Spleen (tissue), 7 donors: ENCODE measurements around the gene FGF21.

Experiments
- POLR2AphosphoS5 ChIP-seq, 3 donors: sonication (generic); formaldehyde crosslinking; IDR thresholded peaks; one replicate each; pipeline ENCODE4 v1.5.1; 2017; ENCODE audit warnings: antibody characterized with exemption in 3 of 3
- TF ChIP-seq, protein P1 (sequence below), 11 experiments: fragments of 200-600 bp in 7 of 11; fragments of 450-650 bp in 4 of 11; sonication (generic) in 4 of 11; IDR thresholded peaks in 8 of 11; conservative IDR thresholded peaks in 3 of 11; 1 replicate in 7 of 11; 2 replicates in 4 of 11; pipeline versions ENCODE4 v1.4.0 to v1.8.0; 2016 to 2021; ENCODE audit warnings: antibody characterized with exemption in 11 of 11, inconsistent platforms in 4 of 11, mild to moderate bottlenecking in 1 of 11
- donor health status: DM: no; HTN: no; CAD: no; lungs with moderate emphysema.
- donor health status: DM: no; HTN: no; CAD: no.
- donor health status: DM: no; HTN: no; CAD: no.

GRCh38 chr19:48740164-48740972, 15.0 kb upstream of the FGF21 start, which contains the start of gene RASIP1:
- TF ChIP-seq, protein P1, sequence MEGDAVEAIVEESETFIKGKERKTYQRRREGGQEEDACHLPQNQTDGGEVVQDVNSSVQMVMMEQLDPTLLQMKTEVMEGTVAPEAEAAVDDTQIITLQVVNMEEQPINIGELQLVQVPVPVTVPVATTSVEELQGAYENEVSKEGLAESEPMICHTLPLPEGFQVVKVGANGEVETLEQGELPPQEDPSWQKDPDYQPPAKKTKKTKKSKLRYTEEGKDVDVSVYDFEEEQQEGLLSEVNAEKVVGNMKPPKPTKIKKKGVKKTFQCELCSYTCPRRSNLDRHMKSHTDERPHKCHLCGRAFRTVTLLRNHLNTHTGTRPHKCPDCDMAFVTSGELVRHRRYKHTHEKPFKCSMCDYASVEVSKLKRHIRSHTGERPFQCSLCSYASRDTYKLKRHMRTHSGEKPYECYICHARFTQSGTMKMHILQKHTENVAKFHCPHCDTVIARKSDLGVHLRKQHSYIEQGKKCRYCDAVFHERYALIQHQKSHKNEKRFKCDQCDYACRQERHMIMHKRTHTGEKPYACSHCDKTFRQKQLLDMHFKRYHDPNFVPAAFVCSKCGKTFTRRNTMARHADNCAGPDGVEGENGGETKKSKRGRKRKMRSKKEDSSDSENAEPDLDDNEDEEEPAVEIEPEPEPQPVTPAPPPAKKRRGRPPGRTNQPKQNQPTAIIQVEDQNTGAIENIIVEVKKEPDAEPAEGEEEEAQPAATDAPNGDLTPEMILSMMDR (IDR thresholded peaks at IDR 0.05 in 8 of 11, conservative IDR thresholded peaks at IDR 0.05 in 3 of 11), result no peak
- peak; percentile 82 to 92 (median 87) for TF ChIP-seq POLR2AphosphoS5 (IDR thresholded peaks at IDR 0.05)
